Vagina (tissue), 2 donors: ENCODE measurements around the gene ZNF839.

Experiments used
- POLR2A ChIP-seq, 2 donors: fragments of 450-650 bp; IDR thresholded peaks; one replicate each; pipeline ENCODE4 v1.6.1; 2017; ENCODE audit warnings: antibody characterized with exemption in 2 of 2, mild to moderate bottlenecking in 2 of 2, moderate library complexity in 2 of 2
- POLR2AphosphoS5 ChIP-seq, 2 donors: sonication (generic); formaldehyde crosslinking; IDR thresholded peaks; one replicate each; pipeline ENCODE4 v1.9.0; 2017; ENCODE audit warnings: antibody characterized with exemption in 2 of 2, mild to moderate bottlenecking in 2 of 2, low read depth in 1 of 2; ENCODE audit not compliant: insufficient read depth in 1 of 2
- TF ChIP-seq, protein P1 (sequence below), 3 experiments: fragments of 450-650 bp in 2 of 3; fragments of 200-600 bp in 1 of 3; sonication (generic) in 1 of 3; IDR thresholded peaks; one replicate each; pipeline ENCODE4 v1.5.1; 2017 to 2019; ENCODE audit warnings: antibody characterized with exemption in 3 of 3, mild to moderate bottlenecking in 2 of 3, moderate library complexity in 2 of 3

DNA sequence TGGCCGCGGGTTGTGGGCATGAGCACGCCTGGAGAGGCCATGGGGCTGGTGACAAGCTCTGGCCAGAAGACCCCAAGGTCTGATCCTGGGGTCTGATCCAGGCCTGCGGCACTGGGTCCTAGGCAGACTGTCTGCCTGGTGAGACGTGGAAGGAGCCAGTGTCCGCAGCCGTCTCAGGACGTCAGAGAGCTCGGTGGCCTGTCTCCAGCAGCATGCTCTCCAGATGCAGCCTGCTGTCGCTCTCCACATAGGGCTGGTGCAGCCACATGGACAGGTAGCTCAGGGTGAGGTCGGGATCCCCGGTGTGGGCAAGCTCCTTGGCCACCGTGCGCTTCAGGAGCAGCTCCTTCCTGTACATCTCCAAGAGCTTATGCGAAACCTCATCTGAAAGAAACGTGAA, 28.8 kb downstream of the ZNF839 start:
- TF ChIP-seq, protein P1, sequence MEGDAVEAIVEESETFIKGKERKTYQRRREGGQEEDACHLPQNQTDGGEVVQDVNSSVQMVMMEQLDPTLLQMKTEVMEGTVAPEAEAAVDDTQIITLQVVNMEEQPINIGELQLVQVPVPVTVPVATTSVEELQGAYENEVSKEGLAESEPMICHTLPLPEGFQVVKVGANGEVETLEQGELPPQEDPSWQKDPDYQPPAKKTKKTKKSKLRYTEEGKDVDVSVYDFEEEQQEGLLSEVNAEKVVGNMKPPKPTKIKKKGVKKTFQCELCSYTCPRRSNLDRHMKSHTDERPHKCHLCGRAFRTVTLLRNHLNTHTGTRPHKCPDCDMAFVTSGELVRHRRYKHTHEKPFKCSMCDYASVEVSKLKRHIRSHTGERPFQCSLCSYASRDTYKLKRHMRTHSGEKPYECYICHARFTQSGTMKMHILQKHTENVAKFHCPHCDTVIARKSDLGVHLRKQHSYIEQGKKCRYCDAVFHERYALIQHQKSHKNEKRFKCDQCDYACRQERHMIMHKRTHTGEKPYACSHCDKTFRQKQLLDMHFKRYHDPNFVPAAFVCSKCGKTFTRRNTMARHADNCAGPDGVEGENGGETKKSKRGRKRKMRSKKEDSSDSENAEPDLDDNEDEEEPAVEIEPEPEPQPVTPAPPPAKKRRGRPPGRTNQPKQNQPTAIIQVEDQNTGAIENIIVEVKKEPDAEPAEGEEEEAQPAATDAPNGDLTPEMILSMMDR (IDR thresholded peaks at IDR 0.05) = no peak
- TF ChIP-seq POLR2A (IDR thresholded peaks at IDR 0.05) (no peak), POLR2AphosphoS5 (IDR thresholded peaks at IDR 0.05; ENCODE audit: insufficient read depth in 1 of 2, low read depth in 1 of 2) (no peak)
